HepG2 (cell line): Measurements from ENCODE around the gene STK39. TPM values are rescaled to one million over a fixed set of nuclear protein-coding genes. Genes with fewer than 3 reads are reported as not detected.
A peak's percentile ranks its signal among the peaks of the same experiment; 100 is the strongest.

Experiments
- ARNT ChIP-seq: fragments of 450-650 bp; IDR thresholded peaks from 2 replicates; pipeline ENCODE4 v1.6.1; 2017
- ATF7-NPFF ChIP-seq: sonication (generic); formaldehyde crosslinking; IDR thresholded peaks from 2 replicates; pipeline ENCODE4 v1.8.1; 2023; ENCODE audit warnings: mild to moderate bottlenecking, low read depth, missing genetic modification reagents, moderate library complexity
- CAMTA2 ChIP-seq: sonication (generic); formaldehyde crosslinking; IDR thresholded peaks from 2 replicates; pipeline ENCODE4 v1.4.0; 2020; ENCODE audit warnings: mild to moderate bottlenecking, missing genetic modification reagents, borderline replicate concordance
- CEBPZ ChIP-seq: IDR thresholded peaks from 2 replicates; pipeline ENCODE4 v1.6.1; 2012; ENCODE audit warnings: low read length, improper control_type of control experiment
- ERF ChIP-seq: IDR thresholded peaks from 2 replicates; pipeline ENCODE4 v1.6.1; 2018; ENCODE audit warnings: missing biosample characterization, missing genetic modification reagents
- FOXA1 ChIP-seq, 2 experiments: fragments of 450-650 bp in 1 of 2; sonication (generic) in 1 of 2; formaldehyde crosslinking in 1 of 2; IDR thresholded peaks; 2 replicates each; pipeline versions ENCODE4 v1.4.0 to v1.6.1; 2016 to 2020; ENCODE audit warnings: missing genetic modification reagents in 1 of 2
- HNRNPH1 ChIP-seq: fragments of 200-400 bp; formaldehyde crosslinking; optimal IDR thresholded peaks from 2 replicates; pipeline ENCODE3; 2017; ENCODE audit warnings: mild to moderate bottlenecking, low read depth, low read length
- PCBP2 ChIP-seq: fragments of 200-400 bp; formaldehyde crosslinking; optimal IDR thresholded peaks from 2 replicates; pipeline ENCODE3; 2018; ENCODE audit warnings: low read length, low read depth; ENCODE audit not compliant: poor library complexity, severe bottlenecking
- TARDBP ChIP-seq: sonication (generic); formaldehyde crosslinking; IDR thresholded peaks from 2 replicates; pipeline ENCODE4 v1.8.0; 2022; ENCODE audit warnings: mild to moderate bottlenecking, missing genetic modification reagents
- TOPORS ChIP-seq: sonication (generic); formaldehyde crosslinking; IDR thresholded peaks from 2 replicates; pipeline ENCODE4 v1.8.0; 2023; ENCODE audit warnings: mild to moderate bottlenecking, missing genetic modification reagents
- TSC22D2 ChIP-seq: sonication (generic); formaldehyde crosslinking; IDR thresholded peaks from 2 replicates; pipeline ENCODE4 v1.5.1; 2020; ENCODE audit warnings: missing genetic modification reagents, mild to moderate bottlenecking, borderline replicate concordance
- ZBTB46 ChIP-seq: sonication (generic); formaldehyde crosslinking; IDR thresholded peaks from 2 replicates; pipeline ENCODE4 v1.4.0; 2020; ENCODE audit warnings: mild to moderate bottlenecking, missing genetic modification reagents, borderline replicate concordance
- ZFAT ChIP-seq: sonication (generic); formaldehyde crosslinking; conservative IDR thresholded peaks from 2 replicates; pipeline ENCODE4 v1.8.1; 2023; ENCODE audit warnings: missing genetic modification reagents, inconsistent platforms
- ZFY ChIP-seq: sonication (generic); formaldehyde crosslinking; IDR thresholded peaks from 2 replicates; pipeline ENCODE4 v1.4.0; 2020; ENCODE audit warnings: missing genetic modification reagents
- ZNF17 ChIP-seq: sonication (generic); formaldehyde crosslinking; IDR thresholded peaks from 2 replicates; pipeline ENCODE4 v1.5.0; 2020; ENCODE audit warnings: mild to moderate bottlenecking, missing genetic modification reagents
- ZNF18 ChIP-seq: sonication (generic); formaldehyde crosslinking; IDR thresholded peaks from 2 replicates; pipeline ENCODE4 v1.8.0; 2022; ENCODE audit warnings: mild to moderate bottlenecking, missing genetic modification reagents; ENCODE audit not compliant: insufficient replicate concordance
- ZNF432 ChIP-seq: sonication (generic); formaldehyde crosslinking; IDR thresholded peaks from 2 replicates; pipeline ENCODE4 v1.5.0; 2020; ENCODE audit warnings: missing genetic modification reagents, mild to moderate bottlenecking, borderline replicate concordance
- ZNF546 ChIP-seq: sonication (generic); formaldehyde crosslinking; conservative IDR thresholded peaks from 2 replicates; pipeline ENCODE4 v1.8.1; 2023; ENCODE audit warnings: mild to moderate bottlenecking, missing genetic modification reagents
- ZNF678 ChIP-seq: sonication (generic); formaldehyde crosslinking; IDR thresholded peaks from 2 replicates; pipeline ENCODE4 v1.4.0; 2020; ENCODE audit warnings: mild to moderate bottlenecking, missing genetic modification reagents
- ZNF704 ChIP-seq: sonication (generic); formaldehyde crosslinking; IDR thresholded peaks from 2 replicates; pipeline ENCODE4 v1.8.1; 2023; ENCODE audit warnings: mild to moderate bottlenecking, inconsistent platforms, moderate library complexity, missing genetic modification reagents, borderline replicate concordance
- ZNF720 ChIP-seq: sonication (generic); formaldehyde crosslinking; IDR thresholded peaks from 2 replicates; pipeline ENCODE4 v1.4.0; 2020; ENCODE audit warnings: missing genetic modification reagents
- ZSCAN30 ChIP-seq: sonication (generic); formaldehyde crosslinking; IDR thresholded peaks from 2 replicates; pipeline ENCODE4 v1.5.0; 2020; ENCODE audit warnings: mild to moderate bottlenecking, missing genetic modification reagents
- polyA plus RNA-seq, 8 experiments: library from polyadenylated mRNA; depleted of rRNA in 3 of 8; stranded (reverse) in 7 of 8; unstranded in 1 of 8; fragments of >200 nt; fragmentation: Illumina TruSeq in 4 of 8; extraction: Trizol in 4 of 8; gene quantifications; 2 replicates each; pipeline versions ENCODE4 v1.2.1 to v1.2.3, GENCODE V29; 2011 to 2016; ENCODE audit warnings: low read depth in 4 of 8, missing spikeins in 1 of 8, mixed read lengths in 1 of 8; ENCODE audit not compliant: insufficient read depth in 1 of 8
- total RNA-seq, 5 experiments: library from RNA; depleted of rRNA; stranded (reverse); fragments of >200 nt; fragmentation: Illumina TruSeq; extraction: Trizol; gene quantifications; 2 replicates each; pipeline ENCODE4 v1.2.3, GENCODE V29; 2016; ENCODE audit warnings: low read depth in 1 of 5

The STK39 gene
- total and polyA plus RNA-seq, 2 of the 13 experiments (the other 11 are each of a cell fraction or from before 2014, with no cell fraction given), result 27.3 to 38.4 TPM

- TF ChIP-seq ZBTB46 (CRISPR knock-in tag) (no peak), ERF (CRISPR knock-in tag) (no peak), ZNF432 (CRISPR knock-in tag) (no peak), TOPORS (CRISPR knock-in tag) (no peak), ZFY (no peak), TARDBP (CRISPR knock-in tag) (no peak), CEBPZ (no peak), FOXA1 (IDR thresholded peaks at IDR 0.05) (no peak), FOXA1 (CRISPR knock-in tag; IDR thresholded peaks at IDR 0.05) (peak; percentile 58), ARNT (no peak), TSC22D2 (CRISPR knock-in tag) (0 out of 2 replicates have a peak, but pooled peaks have one; percentile 20), ZNF17 (no peak), ZSCAN30 (CRISPR knock-in tag) (no peak), ZNF704 (CRISPR knock-in tag) (no peak), ZNF546 (CRISPR knock-in tag) (no peak), ZNF720 (no peak), ZFAT (CRISPR knock-in tag) (no peak), CAMTA2 (CRISPR knock-in tag) (no peak), ZNF18 (CRISPR knock-in tag) (no peak), ATF7-NPFF (CRISPR knock-in tag) (no peak), PCBP2 (no peak), HNRNPH1 (no peak), ZNF678 (CRISPR knock-in tag) (no peak)
Measured at GRCh38 chr2:168165985-168166901, 81.2 kb downstream of the STK39 start (continued).
